Measurements from ENCODE around the gene GPR37.

The GPR37 gene

GRCh38 chr7:124765401-124766352 is at the start of gene GPR37:
Gene GPR37, minus strand, starts transcription at chr7:124765792. Its CDS starts 816 bp downstream, at chr7:124764976.
- DNase-seq (ENCODE audit: low read depth) = peak; percentile 19

GRCh38 chr7:124813994-124814798 is 48.6 kb upstream of the GPR37 start:
- DNase-seq (ENCODE audit: low read depth) = no peak

- no peak for DNase-seq (ENCODE audit: low read depth)
These were observed 47.2 kb upstream of the GPR37 start for GRCh38 chr7:124812764-124813163.

- no peak for DNase-seq (ENCODE audit: low read depth)
These were observed 45.7 kb upstream of the GPR37 start for GRCh38 chr7:124811341-124811740.

- DNase-seq (ENCODE audit: low read depth) = no peak
These were observed 45.0 kb upstream of the GPR37 start for GRCh38 chr7:124810605-124811004.

- no peak for DNase-seq (ENCODE audit: low read depth)
These were observed 42.6 kb upstream of the GPR37 start for GRCh38 chr7:124808206-124808605.

- no peak for DNase-seq (ENCODE audit: low read depth)
These were observed 35.8 kb upstream of the GPR37 start for GRCh38 chr7:124801330-124801895.

- DNase-seq (ENCODE audit: low read depth) = no peak
These were observed 34.8 kb upstream of the GPR37 start for GRCh38 chr7:124800386-124800785.

GRCh38 chr7:124799448-124799847 is 33.9 kb upstream of the GPR37 start:
- DNase-seq (ENCODE audit: low read depth) = no peak

- DNase-seq (ENCODE audit: low read depth) = no peak
These were observed 31.2 kb upstream of the GPR37 start for GRCh38 chr7:124796771-124797170.

GRCh38 chr7:124792696-124793095 is 27.1 kb upstream of the GPR37 start:
- no peak for DNase-seq (ENCODE audit: low read depth)

- no peak for DNase-seq (ENCODE audit: low read depth)
These were observed 26.4 kb upstream of the GPR37 start for GRCh38 chr7:124792002-124792401.

GRCh38 chr7:124791426-124791825 is 25.8 kb upstream of the GPR37 start:
- no peak for DNase-seq (ENCODE audit: low read depth)

- DNase-seq (ENCODE audit: low read depth) = no peak
These were observed 25.1 kb upstream of the GPR37 start for GRCh38 chr7:124790645-124791044.

- no peak for DNase-seq (ENCODE audit: low read depth)
These were observed 20.4 kb upstream of the GPR37 start for GRCh38 chr7:124785994-124786393.

- no peak for DNase-seq (ENCODE audit: low read depth)
These were observed 19.6 kb upstream of the GPR37 start for GRCh38 chr7:124784879-124785818.

- no peak for DNase-seq (ENCODE audit: low read depth)
These were observed 17.7 kb upstream of the GPR37 start for GRCh38 chr7:124783271-124783670.

GRCh38 chr7:124781907-124782734 is 16.5 kb upstream of the GPR37 start:
- no peak for DNase-seq (ENCODE audit: low read depth)

GRCh38 chr7:124781418-124781817 is 15.8 kb upstream of the GPR37 start:
- no peak for DNase-seq (ENCODE audit: low read depth)

GRCh38 chr7:124780608-124781007 is 15.0 kb upstream of the GPR37 start:
- DNase-seq (ENCODE audit: low read depth) = no peak

GRCh38 chr7:124780056-124780455 is 14.5 kb upstream of the GPR37 start:
- DNase-seq (ENCODE audit: low read depth) = no peak
